HepG2 (cell line): ENCODE results near the gene TMEM135. TPM values are rescaled to one million over a fixed set of nuclear protein-coding genes. Genes with fewer than 3 reads are reported as not detected.
A peak's percentile ranks its signal among the peaks of the same experiment; 100 is the strongest.

Experiments used
- ATAC-seq: fragments of 200-7000 bp; cut with Tn5 transposase; 3 replicates; pipeline ENCODE4 v1.9.1; 2020; ENCODE audit warnings: mild to moderate bottlenecking, moderate library complexity
- BruUV-seq: library from RNA; stranded (reverse); fragments of 400-500 nt; replicated peaks from 2 replicates; lab custom pipeline; 2021; lab: Mats Ljungman, UMichigan
- CTCF ChIA-PET: fragments of 300-600 bp; formaldehyde crosslinking; extraction: SDS; loops from one replicate; lab custom pipeline; 2021; ENCODE audit warnings: low total read pairs, inconsistent platforms, low intra/inter-chr PET ratio; lab: Yijun Ruan, JAX
- POLR2A ChIA-PET: fragments of 350-600 bp; sonication (Branson Sonifier 250); formaldehyde crosslinking; loops from one replicate; lab custom pipeline; 2020; ENCODE audit warnings: antibody characterized with exemption, inconsistent platforms; lab: Yijun Ruan, JAX
- DNase-seq: peaks from one replicate; pipeline ENCODE4 v3.0.0-alpha.2; 2015; ENCODE audit warnings: low spot score
- FAIRE-seq: peaks from 3 replicates; lab custom pipeline; 2011; peaks lifted over from hg19 to GRCh38; lab: Jason Lieb, UNC
- H2AFZ ChIP-seq: one replicate; pipeline ENCODE4 v1.6.1; 2011; ENCODE audit warnings: low read length, inconsistent platforms
- H3K27ac ChIP-seq: fragments of 300-600 bp; 3 replicates; pipeline ENCODE4 v1.8.0; 2011; ENCODE audit warnings: mixed run types, mild to moderate bottlenecking, mixed read lengths, low read length, inconsistent platforms; ENCODE audit not compliant: insufficient read depth; ENCODE audit errors: extremely low read length
- H3K27me3 ChIP-seq, 2 experiments: fragments of 200-600 bp in 1 of 2; 2 replicates in 1 of 2; 3 replicates in 1 of 2; pipeline versions ENCODE4 v1.6.0 to v1.8.0; 2011; ENCODE audit warnings: low read length in 2 of 2, mild to moderate bottlenecking in 2 of 2, moderate library complexity in 2 of 2, inconsistent platforms in 1 of 2; ENCODE audit not compliant: insufficient read depth in 2 of 2, control insufficient read depth in 1 of 2
- H3K36me3 ChIP-seq, 2 experiments: fragments of 200-600 bp in 1 of 2; replicated peaks in 1 of 2; 2 replicates in 1 of 2; 3 replicates in 1 of 2; pipeline versions ENCODE4 v1.5.1 to v1.8.0; 2011; ENCODE audit warnings: low read length in 2 of 2, inconsistent platforms in 1 of 2; ENCODE audit not compliant: insufficient read depth in 2 of 2, control insufficient read depth in 1 of 2
- H3K4me1 ChIP-seq: 2 replicates; pipeline ENCODE4 v1.5.1; 2012; ENCODE audit warnings: low read length, inconsistent platforms; ENCODE audit not compliant: insufficient read depth
- H3K4me2 ChIP-seq: 2 replicates; pipeline ENCODE4 v1.6.0; 2011; ENCODE audit warnings: low read depth, low read length, inconsistent platforms
- H3K4me3 ChIP-seq, 3 experiments: fragments of 200-600 bp in 1 of 3; sonication (generic), shearing (Covaris generic) in 1 of 3; replicated peaks in 1 of 3; 2 replicates each; pipeline ENCODE4 v1.5.1; 2011 to 2016; ENCODE audit warnings: low read length in 3 of 3, inconsistent platforms in 2 of 3, low read depth in 2 of 3, mild to moderate bottlenecking in 2 of 3, control low read depth in 1 of 3, mixed read lengths in 1 of 3; ENCODE audit not compliant: insufficient read depth in 1 of 3
- H3K79me2 ChIP-seq: one replicate; pipeline ENCODE4 v1.6.1; 2011; ENCODE audit warnings: low read length, inconsistent platforms; ENCODE audit not compliant: insufficient read depth
- H3K9ac ChIP-seq: 2 replicates; pipeline ENCODE4 v1.6.0; 2011; ENCODE audit warnings: mild to moderate bottlenecking, low read depth, low read length, inconsistent platforms; ENCODE audit not compliant: insufficient read depth
- H3K9me3 ChIP-seq: 2 replicates; pipeline ENCODE4 v1.5.1; 2012; ENCODE audit warnings: mild to moderate bottlenecking, low read length
- H4K20me1 ChIP-seq: 2 replicates; pipeline ENCODE4 v1.6.0; 2011; ENCODE audit warnings: inconsistent platforms, mild to moderate bottlenecking, low read length, moderate library complexity; ENCODE audit not compliant: insufficient read depth
- CTCF ChIP-seq: sonication (generic); formaldehyde crosslinking; IDR thresholded peaks from 2 replicates; pipeline ENCODE4 v1.5.0; 2020; ENCODE audit warnings: mild to moderate bottlenecking, missing genetic modification reagents, moderate library complexity
- SIX4 ChIP-seq: sonication (generic); formaldehyde crosslinking; IDR thresholded peaks from 2 replicates; pipeline ENCODE4 v1.4.0; 2020; ENCODE audit warnings: missing genetic modification reagents
- STAG1 ChIP-seq: sonication (generic); formaldehyde crosslinking; IDR thresholded peaks from 2 replicates; pipeline ENCODE4 v1.4.0; 2020; ENCODE audit warnings: missing genetic modification reagents
- ZFP91 ChIP-seq: sonication (generic); formaldehyde crosslinking; IDR thresholded peaks from 2 replicates; pipeline ENCODE4 v1.9.0; 2022; ENCODE audit warnings: missing genetic modification reagents, mild to moderate bottlenecking, borderline replicate concordance
- ZNF362 ChIP-seq: sonication (generic); formaldehyde crosslinking; IDR thresholded peaks from 2 replicates; pipeline ENCODE4 v1.4.0; 2020; ENCODE audit warnings: missing genetic modification reagents, mild to moderate bottlenecking, borderline replicate concordance
- WGBS: methylation state at CpG from one replicate; pipeline ENCODE4 v1.1.6; 2017; ENCODE audit warnings: low lambda C conversion rate; 5-methylcytosine and 5-hydroxymethylcytosine counted together
- in situ Hi-C: cut with HindIII; loops from 2 replicates; pipeline ENCODE4 v1.10.0; 2017; ENCODE audit warnings: low pct_unique_long_range_greater_than_20kb; ENCODE audit not compliant: extremely low pct_ligation_motif_present
- intact Hi-C: fragments of 100-400 bp; cut with micrococcal nuclease; formaldehyde crosslinking; loops from one replicate; pipeline ENCODE4 v1.10.0; 2022; ENCODE audit not compliant: unreplicated experiment
- polyA plus RNA-seq, 8 experiments: library from polyadenylated mRNA; depleted of rRNA in 3 of 8; stranded (reverse) in 7 of 8; unstranded in 1 of 8; fragments of >200 nt; fragmentation: Illumina TruSeq in 4 of 8; extraction: Trizol in 4 of 8; gene quantifications; 2 replicates each; pipeline versions ENCODE4 v1.2.1 to v1.2.3, GENCODE V29; 2011 to 2016; ENCODE audit warnings: low read depth in 4 of 8, missing spikeins in 1 of 8, mixed read lengths in 1 of 8; ENCODE audit not compliant: insufficient read depth in 1 of 8
- total RNA-seq, 5 experiments: library from RNA; depleted of rRNA; stranded (reverse); fragments of >200 nt; fragmentation: Illumina TruSeq; extraction: Trizol; gene quantifications; 2 replicates each; pipeline ENCODE4 v1.2.3, GENCODE V29; 2016; ENCODE audit warnings: low read depth in 1 of 5
- TF ChIP-seq, protein P1 (sequence below): sonication (generic); formaldehyde crosslinking; IDR thresholded peaks from 2 replicates; pipeline ENCODE4 v1.4.0; 2020; ENCODE audit warnings: missing genetic modification reagents

The TMEM135 gene
- total and polyA plus RNA-seq, 2 of the 13 experiments (the other 11 are each of a cell fraction or from before 2014, with no cell fraction given), result 36.6 to 88.9 TPM

DNA sequence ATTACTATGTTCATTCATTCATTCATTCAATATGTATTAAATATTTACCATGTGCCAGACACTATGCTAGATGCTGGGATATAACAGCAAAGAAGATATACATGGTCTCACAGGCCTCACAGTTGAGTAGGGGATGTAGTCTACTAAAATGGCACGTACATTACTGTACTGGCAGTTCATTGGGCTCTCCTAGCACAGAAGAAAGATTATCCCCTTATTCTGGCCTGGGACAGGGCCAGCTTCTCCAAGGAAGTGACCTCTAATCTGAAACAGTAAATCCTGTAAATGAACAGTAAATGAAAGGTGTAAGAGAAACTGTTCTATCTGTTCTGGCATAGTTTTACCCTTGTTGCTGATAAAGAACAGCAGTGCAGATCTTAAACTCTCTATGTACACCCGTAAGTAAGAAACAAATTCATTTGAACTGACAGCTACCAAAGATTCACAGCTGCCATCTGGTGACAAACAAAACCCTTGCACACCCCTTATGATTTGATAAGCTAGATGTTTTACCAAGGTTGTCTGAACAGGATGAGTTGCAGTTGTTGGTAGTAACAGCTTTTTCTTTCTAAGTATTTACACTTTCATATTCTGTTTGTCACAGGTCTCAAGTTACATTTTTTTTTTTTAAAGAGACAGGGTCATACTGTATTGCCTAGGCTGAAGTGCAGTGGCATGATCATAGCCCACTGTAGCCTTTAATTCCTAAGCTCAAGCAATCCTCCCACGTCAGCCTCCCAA, 263.1 kb downstream of the TMEM135 start:
- Histone ChIP-seq H3K9ac (no peak overlapping the region), H4K20me1 (no peaks in the 10 kb centered on the region), H3K9me3 (no peaks in the 10 kb centered on the region), H3K36me3 (peaks cover 9 to 28% of the 10 kb centered on the region in 2 experiments), H3K4me1 (no peaks in the 10 kb centered on the region), H3K27ac (no peak overlapping the region), H3K27me3 (no peaks in the 10 kb centered on the region), H3K4me3 (no peak overlapping the region), H2AFZ (no peak overlapping the region), H3K4me2 (no peak overlapping the region), H3K79me2 (no peaks in the 10 kb centered on the region)
- no peak for DNase-seq
- 93% methylated on average over 3 of the region's 3 CpGs for WGBS
- in situ Hi-C loops, result no loop called here
- ATAC-seq, result peak; percentile 41; the same call in 2 of the 3 replicates
- BruUV-seq, result no TSS peak
- ChIA-PET POLR2A (no interaction called here), CTCF (no interaction called here)
- FAIRE-seq, result no peak
- intact Hi-C loops, result no loop called here
- TF ChIP-seq SIX4 (CRISPR knock-in tag) (peak; percentile 42; the same call in 1 of the 2 replicates), ZFP91 (CRISPR knock-in tag) (0 out of 2 replicates have a peak, but pooled peaks have one; percentile 15), STAG1 (CRISPR knock-in tag) (peak; percentile 9; the same call in 1 of the 2 replicates), ZNF362 (CRISPR knock-in tag) (peak; percentile 59; the same call in 1 of the 2 replicates), CTCF (CRISPR knock-in tag) (0 out of 2 replicates have a peak, but pooled peaks have one; percentile 4)
- TF ChIP-seq, protein P1, sequence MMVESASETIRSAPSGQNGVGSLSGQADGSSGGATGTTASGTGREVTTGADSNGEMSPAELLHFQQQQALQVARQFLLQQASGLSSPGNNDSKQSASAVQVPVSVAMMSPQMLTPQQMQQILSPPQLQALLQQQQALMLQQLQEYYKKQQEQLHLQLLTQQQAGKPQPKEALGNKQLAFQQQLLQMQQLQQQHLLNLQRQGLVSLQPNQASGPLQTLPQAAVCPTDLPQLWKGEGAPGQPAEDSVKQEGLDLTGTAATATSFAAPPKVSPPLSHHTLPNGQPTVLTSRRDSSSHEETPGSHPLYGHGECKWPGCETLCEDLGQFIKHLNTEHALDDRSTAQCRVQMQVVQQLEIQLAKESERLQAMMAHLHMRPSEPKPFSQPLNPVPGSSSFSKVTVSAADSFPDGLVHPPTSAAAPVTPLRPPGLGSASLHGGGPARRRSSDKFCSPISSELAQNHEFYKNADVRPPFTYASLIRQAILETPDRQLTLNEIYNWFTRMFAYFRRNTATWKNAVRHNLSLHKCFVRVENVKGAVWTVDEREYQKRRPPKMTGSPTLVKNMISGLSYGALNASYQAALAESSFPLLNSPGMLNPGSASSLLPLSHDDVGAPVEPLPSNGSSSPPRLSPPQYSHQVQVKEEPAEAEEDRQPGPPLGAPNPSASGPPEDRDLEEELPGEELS (CRISPR knock-in tag), result no peak
